HG03280 (cell line): ENCODE measurements around the gene NLRP9.

Experiments used
- ATAC-seq: cut with Tn5 transposase; IDR thresholded peaks from one replicate; pipeline ENCODE4 v1.9.1; 2021; ENCODE audit warnings: mild to moderate bottlenecking, moderate library complexity; ENCODE audit not compliant: unreplicated experiment

The NLRP9 gene

GRCh38 chr19:55704494-55705245 is 33.5 kb downstream of the NLRP9 start:
- no peak for ATAC-seq

DNA sequence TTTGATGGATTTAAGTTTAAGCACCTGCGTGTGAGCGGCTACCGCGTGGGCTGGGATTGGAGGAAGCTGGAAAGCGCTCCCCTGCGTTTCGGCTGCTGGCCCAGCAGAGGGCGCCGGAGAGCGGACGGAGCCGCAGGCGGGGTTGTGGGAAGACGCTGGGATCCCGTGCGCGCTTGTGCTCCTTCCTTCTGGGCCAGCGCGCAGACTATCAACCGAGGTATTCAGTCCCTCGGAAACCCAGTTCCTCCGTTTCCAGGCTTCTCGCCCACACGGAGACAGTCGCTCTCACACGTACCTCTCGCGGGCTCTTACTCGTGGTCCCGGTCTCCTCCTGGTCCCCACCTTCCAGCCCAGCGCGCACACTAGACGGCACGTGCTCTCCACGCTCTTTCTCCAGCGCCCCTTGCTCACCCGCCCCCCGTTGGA is 34.4 kb downstream of the NLRP9 start:
- no peak for ATAC-seq

DNA sequence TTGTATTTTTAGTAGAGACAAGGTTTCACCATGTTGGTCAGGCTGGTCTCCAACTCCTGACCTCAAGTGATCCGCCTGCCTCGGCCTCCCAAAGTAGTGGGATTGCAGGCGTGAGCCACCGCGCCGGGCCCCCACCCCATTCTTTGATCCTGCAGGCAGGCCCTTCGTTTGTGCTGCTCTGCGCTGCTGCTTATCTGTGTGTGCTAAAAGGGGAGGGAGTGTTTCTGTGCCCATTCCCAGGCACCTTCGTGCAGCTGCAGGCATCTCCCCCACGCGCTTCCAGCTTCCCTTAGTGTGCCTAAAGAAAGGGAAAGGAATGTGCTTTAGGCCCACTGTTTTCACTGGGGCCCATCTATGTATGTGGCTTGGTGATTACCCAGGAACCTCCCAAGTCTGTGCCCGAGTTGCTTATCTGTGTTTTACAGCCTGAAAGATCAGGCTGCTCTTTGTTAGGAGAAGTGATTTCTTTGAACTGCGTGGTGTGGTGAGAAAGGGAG is 36.0 kb downstream of the NLRP9 start:
- no peak for ATAC-seq

DNA sequence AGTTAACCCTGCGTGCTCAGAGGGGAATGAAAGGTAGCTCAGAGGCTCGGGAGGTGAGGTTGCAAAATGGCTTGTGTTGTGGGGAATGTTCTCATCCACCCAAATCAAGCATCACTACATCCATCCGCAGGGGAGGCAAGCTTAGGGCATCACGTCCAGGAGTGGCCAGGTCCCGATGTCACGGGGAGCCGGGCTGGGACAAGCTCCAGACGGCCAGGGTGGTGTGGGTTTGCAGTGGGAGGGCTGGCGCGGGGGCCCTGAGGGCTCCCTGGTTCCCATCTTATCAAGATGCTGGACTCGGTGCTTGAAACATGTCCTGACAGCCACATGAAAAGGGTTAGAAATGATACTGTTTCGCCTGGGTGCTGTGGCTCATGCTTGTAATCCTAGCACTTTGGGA is 37.4 kb downstream of the NLRP9 start:
- no peak for ATAC-seq

DNA sequence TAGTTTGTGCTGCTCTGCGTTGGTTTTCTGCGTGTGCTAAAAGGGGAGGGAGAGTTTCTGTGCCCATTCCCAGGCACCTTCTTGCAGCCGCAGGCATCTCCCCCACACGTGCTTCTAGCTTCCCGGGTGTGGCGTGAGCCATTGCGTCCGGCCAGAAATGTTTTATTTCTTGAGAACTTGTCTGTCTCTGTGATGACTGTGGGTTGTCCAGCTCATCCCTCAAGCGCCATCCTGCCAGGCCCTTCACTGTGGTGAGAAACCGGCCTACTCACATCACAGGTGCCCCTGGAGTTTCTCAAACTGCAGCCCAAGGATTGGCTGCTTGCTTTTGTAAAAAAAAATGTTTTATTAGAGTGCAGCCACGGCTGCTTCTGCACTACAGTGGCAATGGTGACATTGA is 39.0 kb downstream of the NLRP9 start:
- ATAC-seq = no peak

DNA sequence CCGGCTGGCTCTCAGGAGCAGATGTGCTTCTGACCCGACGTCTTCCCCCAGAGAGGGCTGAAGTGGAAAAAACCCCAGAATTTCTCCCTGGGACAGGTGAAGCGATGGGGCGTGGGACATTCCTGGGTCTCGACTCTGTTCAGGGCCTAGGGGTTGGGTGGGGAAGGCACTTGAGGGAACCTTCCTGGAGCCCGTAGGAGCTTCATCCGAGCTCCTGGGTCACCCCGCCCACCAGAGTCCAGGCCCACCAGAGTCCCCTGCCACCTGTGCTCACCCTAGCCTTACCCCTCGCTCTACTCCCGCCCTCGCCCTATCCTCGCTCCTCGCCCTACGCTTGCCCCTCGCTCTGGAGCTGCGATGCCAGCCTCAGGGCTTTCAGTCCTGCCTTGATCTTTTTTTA is 39.9 kb downstream of the NLRP9 start:
- ATAC-seq = no peak

DNA sequence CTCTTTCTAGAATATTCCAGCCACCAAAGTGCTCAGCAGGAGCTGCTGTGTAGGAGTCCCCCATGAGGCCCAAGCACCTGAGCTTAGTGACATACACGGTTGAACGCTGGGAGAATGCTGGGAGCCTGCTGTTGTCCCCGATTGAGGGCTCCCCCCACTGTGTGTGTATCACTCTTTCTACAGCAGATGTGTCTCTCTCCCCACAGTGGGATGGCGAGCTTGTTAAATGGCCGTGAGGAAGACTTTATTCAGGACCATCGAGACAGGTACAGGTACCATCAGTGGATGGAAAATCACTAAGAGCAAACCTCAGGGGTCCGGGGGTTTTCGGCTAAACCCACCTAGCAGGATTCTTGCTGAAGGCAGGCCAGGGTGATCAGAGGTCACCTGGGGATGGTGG is 40.5 kb downstream of the NLRP9 start:
- ATAC-seq = no peak

DNA sequence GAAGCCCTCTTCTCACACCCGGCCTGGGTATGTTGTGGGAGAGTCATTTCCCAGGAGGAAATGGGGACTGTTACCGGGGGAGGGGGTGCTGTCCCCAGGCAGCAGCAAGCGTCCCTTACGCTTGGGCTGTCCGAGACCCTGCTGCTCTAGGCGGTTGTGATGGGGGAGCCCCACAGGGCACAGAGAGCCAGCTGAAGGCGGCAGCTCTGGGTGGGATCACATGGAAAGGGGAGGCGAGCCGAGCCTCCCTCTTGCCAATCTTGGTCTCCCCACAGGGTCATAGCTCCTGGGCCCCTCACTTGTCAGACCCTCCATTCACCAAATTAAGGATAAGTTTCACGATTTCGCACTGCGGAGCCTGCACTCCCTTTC is 41.1 kb downstream of the NLRP9 start:
- no peak for ATAC-seq

- no peak for ATAC-seq
Measured at GRCh38 chr19:55696301-55697068, 41.7 kb downstream of the NLRP9 start.

GRCh38 chr19:55695511-55696290 is 42.5 kb downstream of the NLRP9 start:
- ATAC-seq = no peak

- no peak for ATAC-seq
Measured at GRCh38 chr19:55694656-55695491, 43.3 kb downstream of the NLRP9 start.

- ATAC-seq = no peak
Measured at GRCh38 chr19:55694241-55694655, 44.0 kb downstream of the NLRP9 start.

GRCh38 chr19:55693336-55693974 is 44.7 kb downstream of the NLRP9 start:
- no peak for ATAC-seq

- ATAC-seq = no peak
Measured at GRCh38 chr19:55692681-55693081, 45.5 kb downstream of the NLRP9 start.

DNA sequence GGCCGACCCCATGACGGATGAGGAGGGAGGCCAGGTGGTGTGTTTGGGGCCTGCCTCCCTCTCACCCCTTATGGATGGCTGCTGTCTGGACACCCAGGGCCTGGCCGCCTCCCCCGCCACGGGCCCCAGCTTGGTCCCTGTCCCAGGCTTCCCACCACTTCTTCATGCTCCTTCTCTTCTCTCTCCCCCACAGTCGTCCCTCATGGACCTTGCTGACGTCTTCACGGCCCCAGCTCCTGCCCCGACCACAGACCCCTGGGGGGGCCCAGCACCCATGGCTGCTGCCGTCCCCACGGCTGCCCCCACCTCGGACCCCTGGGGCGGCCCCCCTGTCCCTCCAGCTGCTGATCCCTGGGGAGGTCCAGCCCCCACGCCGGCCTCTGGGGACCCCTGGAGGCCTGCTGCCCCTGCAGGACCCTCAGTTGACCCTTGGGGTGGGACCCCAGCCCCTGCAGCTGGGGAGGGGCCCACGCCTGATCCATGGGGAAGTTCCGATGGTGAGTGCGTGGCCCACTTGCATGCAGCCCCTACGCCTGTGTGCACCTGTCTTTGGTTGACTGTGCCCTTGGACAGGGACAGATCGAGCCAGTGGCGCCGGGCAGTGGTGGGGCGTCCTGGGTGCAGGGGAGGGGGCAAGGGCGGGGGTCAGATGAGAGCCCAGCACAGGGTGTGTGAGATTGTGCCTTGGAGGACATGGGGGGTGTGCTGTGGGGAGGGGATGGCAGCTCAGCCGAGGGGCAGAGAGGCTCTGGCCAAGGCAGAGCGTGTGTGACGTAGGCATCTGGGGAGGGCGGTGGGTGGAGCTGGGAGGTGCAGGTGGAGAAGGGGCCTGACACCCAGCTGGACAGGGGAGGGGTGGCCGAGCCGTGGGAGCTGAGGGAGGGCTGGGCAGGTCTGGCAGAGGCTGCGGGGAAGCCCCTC is 46.4 kb downstream of the NLRP9 start:
- no peak for ATAC-seq

DNA sequence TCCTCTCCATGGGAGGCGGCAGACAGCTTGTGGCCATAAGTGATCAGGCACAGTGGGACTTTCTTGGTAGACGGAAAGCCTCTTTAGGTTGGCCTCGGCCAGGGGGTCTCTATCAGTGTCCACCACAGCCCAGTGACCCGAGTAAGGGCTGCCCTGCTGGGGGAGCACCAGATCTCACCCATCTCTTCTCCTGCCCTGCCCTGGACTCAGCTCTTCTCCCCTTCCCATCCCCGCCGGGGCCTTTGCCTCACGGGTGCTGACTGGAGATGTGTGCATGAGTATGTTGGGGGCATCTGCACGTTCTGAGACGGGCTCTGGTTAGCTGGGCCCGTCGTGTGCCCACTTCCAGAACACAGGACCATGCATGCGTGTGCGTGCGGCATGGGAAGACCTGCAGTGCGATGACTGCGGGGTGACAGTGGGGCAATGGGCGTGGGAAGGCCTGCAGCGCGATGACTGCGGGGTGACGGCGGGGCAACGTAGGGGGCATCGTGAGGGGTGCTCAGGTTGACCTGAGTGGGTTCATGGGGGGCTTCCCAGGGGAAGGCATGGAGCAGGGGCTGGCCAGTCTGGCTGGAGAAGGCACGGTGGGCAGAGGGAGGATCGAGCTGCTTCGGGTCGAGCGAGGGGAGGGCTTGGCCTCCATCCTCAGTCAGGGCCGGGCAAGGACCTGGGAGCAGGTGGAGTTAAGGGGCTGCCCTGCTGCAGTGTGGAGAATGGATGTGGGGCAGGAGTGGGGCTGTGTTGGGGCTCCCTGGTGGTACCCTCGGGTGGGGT is 47.2 kb downstream of the NLRP9 start:
- no peak for ATAC-seq

GRCh38 chr19:55690109-55690768 is 48.0 kb downstream of the NLRP9 start:
- ATAC-seq = no peak
